ENCODE results near the gene ELAVL1. TPM values are rescaled to one million over a fixed set of nuclear protein-coding genes. Genes with fewer than 3 reads are reported as not detected.
A peak's percentile ranks its signal among the peaks of the same experiment; 100 is the strongest.

Gene ELAVL1
- total and polyA plus RNA-seq, 2 of the 13 experiments (the other 11 are each of a cell fraction or from before 2014, with no cell fraction given) = 27.9 to 38.4 TPM

DNA sequence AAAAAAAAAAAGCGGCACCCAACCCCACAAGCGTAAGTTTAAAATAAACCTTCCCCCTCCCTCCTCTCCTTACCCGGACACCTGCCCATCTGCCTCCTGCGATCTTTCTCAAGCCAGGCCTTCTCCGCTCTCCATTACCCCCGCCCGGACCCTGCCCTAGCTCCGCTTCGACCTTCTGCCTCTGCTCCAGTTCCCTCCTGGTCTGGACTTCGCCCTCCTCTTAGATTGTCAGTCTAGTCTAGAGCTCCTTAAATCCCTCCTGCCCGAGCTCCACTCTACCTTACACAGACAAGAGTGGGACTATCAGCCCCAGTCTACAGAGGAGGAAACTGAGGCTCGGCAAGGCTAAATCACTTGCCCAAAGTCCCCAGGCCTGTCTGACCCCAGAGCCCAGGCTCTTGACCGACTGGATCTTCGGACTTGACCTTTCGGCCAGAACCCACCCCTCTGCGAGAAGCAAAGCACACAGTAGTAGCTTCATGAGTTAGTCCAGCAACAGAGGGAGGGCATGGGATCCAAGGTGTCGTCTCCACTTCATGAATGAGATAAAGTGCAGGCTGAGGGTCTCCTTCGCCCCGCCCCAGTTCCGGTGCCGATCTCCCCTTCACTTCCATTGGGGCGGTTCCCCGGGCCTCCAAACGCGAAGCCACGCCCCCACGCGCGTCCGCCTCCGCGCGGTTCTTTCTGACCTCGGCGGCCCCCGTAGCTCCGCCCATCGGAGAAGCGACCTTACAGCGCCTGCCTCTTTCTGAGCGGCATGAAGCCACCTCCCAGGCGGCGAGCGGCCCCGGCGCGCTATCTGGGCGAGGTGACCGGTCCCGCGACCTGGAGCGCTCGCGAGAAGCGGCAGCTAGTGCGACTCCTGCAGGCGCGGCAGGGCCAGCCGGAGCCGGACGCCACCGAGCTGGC, 85.6 kb downstream of the ELAVL1 start, which contains the start of gene SNAPC2 (continued):
- TF ChIP-seq, protein P1, sequence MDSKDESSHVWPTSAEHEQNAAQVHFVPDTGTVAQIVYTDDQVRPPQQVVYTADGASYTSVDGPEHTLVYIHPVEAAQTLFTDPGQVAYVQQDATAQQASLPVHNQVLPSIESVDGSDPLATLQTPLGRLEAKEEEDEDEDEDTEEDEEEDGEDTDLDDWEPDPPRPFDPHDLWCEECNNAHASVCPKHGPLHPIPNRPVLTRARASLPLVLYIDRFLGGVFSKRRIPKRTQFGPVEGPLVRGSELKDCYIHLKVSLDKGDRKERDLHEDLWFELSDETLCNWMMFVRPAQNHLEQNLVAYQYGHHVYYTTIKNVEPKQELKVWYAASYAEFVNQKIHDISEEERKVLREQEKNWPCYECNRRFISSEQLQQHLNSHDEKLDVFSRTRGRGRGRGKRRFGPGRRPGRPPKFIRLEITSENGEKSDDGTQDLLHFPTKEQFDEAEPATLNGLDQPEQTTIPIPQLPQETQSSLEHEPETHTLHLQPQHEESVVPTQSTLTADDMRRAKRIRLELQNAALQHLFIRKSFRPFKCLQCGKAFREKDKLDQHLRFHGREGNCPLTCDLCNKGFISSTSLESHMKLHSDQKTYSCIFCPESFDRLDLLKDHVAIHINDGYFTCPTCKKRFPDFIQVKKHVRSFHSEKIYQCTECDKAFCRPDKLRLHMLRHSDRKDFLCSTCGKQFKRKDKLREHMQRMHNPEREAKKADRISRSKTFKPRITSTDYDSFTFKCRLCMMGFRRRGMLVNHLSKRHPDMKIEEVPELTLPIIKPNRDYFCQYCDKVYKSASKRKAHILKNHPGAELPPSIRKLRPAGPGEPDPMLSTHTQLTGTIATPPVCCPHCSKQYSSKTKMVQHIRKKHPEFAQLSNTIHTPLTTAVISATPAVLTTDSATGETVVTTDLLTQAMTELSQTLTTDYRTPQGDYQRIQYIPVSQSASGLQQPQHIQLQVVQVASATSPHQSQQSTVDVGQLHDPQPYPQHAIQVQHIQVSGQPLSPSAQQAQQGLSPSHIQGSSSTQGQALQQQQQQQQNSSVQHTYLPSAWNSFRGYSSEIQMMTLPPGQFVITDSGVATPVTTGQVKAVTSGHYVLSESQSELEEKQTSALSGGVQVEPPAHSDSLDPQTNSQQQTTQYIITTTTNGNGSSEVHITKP (CRISPR knock-in tag; IDR thresholded peaks at IDR 0.05; ENCODE audit: low read depth) = no peak
- no peak for TF ChIP-seq RFX5 (IDR thresholded peaks at IDR 0.05; ENCODE audit: low read depth, low read length)
- TF ChIP-seq ZNF12 (CRISPR knock-in tag; IDR thresholded peaks at IDR 0.05) = no peak
- TF ChIP-seq WIZ (CRISPR knock-in tag; IDR thresholded peaks at IDR 0.05) = no peak
- no peak; the same call in 1 of the 2 replicates for TF ChIP-seq ZBTB3 (CRISPR knock-in tag; IDR thresholded peaks at IDR 0.05; ENCODE audit: borderline replicate concordance, low read depth)
- TF ChIP-seq ZNF292 (CRISPR knock-in tag; IDR thresholded peaks at IDR 0.05; ENCODE audit: borderline replicate concordance, low read depth) = no peak
- TF ChIP-seq FOXJ3 (CRISPR knock-in tag; IDR thresholded peaks at IDR 0.05; ENCODE audit: borderline replicate concordance) = no peak
- no peak for TF ChIP-seq TCF7 (IDR thresholded peaks at IDR 0.05; ENCODE audit: low read depth)
- no peak for TF ChIP-seq PRPF4 (IDR thresholded peaks at IDR 0.05; ENCODE audit: low read depth, low read length, poor library complexity, severe bottlenecking)
- TF ChIP-seq SRF (IDR thresholded peaks at IDR 0.05; ENCODE audit: low read depth, low read length) = no peak
- peak; percentile 49 for TF ChIP-seq PHF20 (CRISPR knock-in tag; IDR thresholded peaks at IDR 0.05)
- no peak for TF ChIP-seq NFE2L2 (IDR thresholded peaks at IDR 0.05; ENCODE audit: low read length)
- no peak for TF ChIP-seq TSC22D2 (CRISPR knock-in tag; IDR thresholded peaks at IDR 0.05; ENCODE audit: borderline replicate concordance)
- TF ChIP-seq GPN1 (CRISPR knock-in tag; IDR thresholded peaks at IDR 0.05; ENCODE audit: borderline replicate concordance) = no peak
- peak; percentile 66; the same call in 1 of the 2 replicates for TF ChIP-seq ZNF264 (CRISPR knock-in tag; IDR thresholded peaks at IDR 0.05)
- 0 out of 2 replicates have a peak, but pooled peaks have one; percentile 31 for TF ChIP-seq XBP1 (CRISPR knock-in tag; IDR thresholded peaks at IDR 0.05)
- TF ChIP-seq PPARG (CRISPR knock-in tag; conservative IDR thresholded peaks at IDR 0.05) = 0 out of 2 replicates have a peak, but pooled peaks have one; percentile 39
- TF ChIP-seq, protein P2, sequence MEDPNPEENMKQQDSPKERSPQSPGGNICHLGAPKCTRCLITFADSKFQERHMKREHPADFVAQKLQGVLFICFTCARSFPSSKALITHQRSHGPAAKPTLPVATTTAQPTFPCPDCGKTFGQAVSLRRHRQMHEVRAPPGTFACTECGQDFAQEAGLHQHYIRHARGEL (CRISPR knock-in tag; IDR thresholded peaks at IDR 0.05) = no peak
- TF ChIP-seq, protein P3, sequence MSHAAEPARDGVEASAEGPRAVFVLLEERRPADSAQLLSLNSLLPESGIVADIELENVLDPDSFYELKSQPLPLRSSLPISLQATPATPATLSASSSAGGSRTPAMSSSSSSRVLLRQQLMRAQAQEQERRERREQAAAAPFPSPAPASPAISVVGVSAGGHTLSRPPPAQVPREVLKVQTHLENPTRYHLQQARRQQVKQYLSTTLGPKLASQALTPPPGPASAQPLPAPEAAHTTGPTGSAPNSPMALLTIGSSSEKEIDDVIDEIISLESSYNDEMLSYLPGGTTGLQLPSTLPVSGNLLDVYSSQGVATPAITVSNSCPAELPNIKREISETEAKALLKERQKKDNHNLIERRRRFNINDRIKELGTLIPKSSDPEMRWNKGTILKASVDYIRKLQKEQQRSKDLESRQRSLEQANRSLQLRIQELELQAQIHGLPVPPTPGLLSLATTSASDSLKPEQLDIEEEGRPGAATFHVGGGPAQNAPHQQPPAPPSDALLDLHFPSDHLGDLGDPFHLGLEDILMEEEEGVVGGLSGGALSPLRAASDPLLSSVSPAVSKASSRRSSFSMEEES (CRISPR knock-in tag; IDR thresholded peaks at IDR 0.05) = peak; percentile 14; the same call in 1 of the 2 replicates
- no peak for TF ChIP-seq ZNF234 (CRISPR knock-in tag; conservative IDR thresholded peaks at IDR 0.05)
- TF ChIP-seq FOXK1 (CRISPR knock-in tag; IDR thresholded peaks at IDR 0.05; ENCODE audit: borderline replicate concordance, low read depth) = no peak
- no peak for TF ChIP-seq PAX8 (CRISPR knock-in tag; IDR thresholded peaks at IDR 0.05; ENCODE audit: borderline replicate concordance)
- TF ChIP-seq ZNF616 (CRISPR knock-in tag; IDR thresholded peaks at IDR 0.05; ENCODE audit: low read depth) = no peak
- TF ChIP-seq MXI1 (IDR thresholded peaks at IDR 0.05; ENCODE audit: borderline replicate concordance, low read depth, low read length) = peak; percentile 68; the same call in 1 of the 3 replicates
- TF ChIP-seq NCOA5 (CRISPR knock-in tag; IDR thresholded peaks at IDR 0.05) = no peak
- TF ChIP-seq U2AF1 (optimal IDR thresholded peaks at IDR 0.05; ENCODE audit: low read depth, low read length) = no peak
